DND-41 (cell line): ENCODE data around the gene PXK.
"Not testable (repeated sequence)": the region's sequence is repeated elsewhere in the genome, so short reads cannot be mapped to it uniquely, and the experiment has no call there.

ENCODE experiments used
- ATAC-seq: fragments of 200-7000 bp; cut with Tn5 transposase; 3 replicates; pipeline ENCODE4 v1.9.1; 2021; ENCODE audit warnings: low read depth; ENCODE audit not compliant: insufficient read depth
- DNase-seq: peaks from one replicate; pipeline ENCODE4 v3.0.0-alpha.2; 2020
- H2AFZ ChIP-seq: 2 replicates; pipeline ENCODE4 v1.6.0; 2012; ENCODE audit warnings: low read depth, low read length
- H3K27ac ChIP-seq: 2 replicates; pipeline ENCODE4 v1.5.1; 2012; ENCODE audit warnings: low read length, inconsistent platforms
- H3K27me3 ChIP-seq: fragments of 200-600 bp; sonication (generic); 2 replicates; pipeline ENCODE4 v1.6.0; 2012; ENCODE audit warnings: low read length, mild to moderate bottlenecking, inconsistent platforms; ENCODE audit not compliant: insufficient read depth, poor library complexity
- H3K36me3 ChIP-seq: 2 replicates; pipeline ENCODE4 v1.5.1; 2012; ENCODE audit warnings: low read length, inconsistent platforms; ENCODE audit not compliant: insufficient read depth
- H3K4me1 ChIP-seq: 2 replicates; pipeline ENCODE4 v1.5.1; 2012; ENCODE audit warnings: mild to moderate bottlenecking, low read length; ENCODE audit not compliant: insufficient read depth
- H3K4me2 ChIP-seq: 2 replicates; pipeline ENCODE4 v1.6.0; 2012; ENCODE audit warnings: mild to moderate bottlenecking, moderate library complexity, low read length, inconsistent platforms; ENCODE audit not compliant: insufficient read depth
- H3K4me3 ChIP-seq, 2 experiments: fragments of 200-600 bp in 1 of 2; shearing (Covaris generic) in 1 of 2; 2 replicates each; pipeline ENCODE4 v1.5.1; 2012 to 2016; ENCODE audit warnings: inconsistent platforms in 2 of 2, low read length in 2 of 2, mild to moderate bottlenecking in 2 of 2, low read depth in 1 of 2, moderate library complexity in 1 of 2
- H3K79me2 ChIP-seq: 2 replicates; pipeline ENCODE4 v1.6.0; 2012; ENCODE audit warnings: low read length, inconsistent platforms; ENCODE audit not compliant: insufficient read depth
- H3K9ac ChIP-seq: 2 replicates; pipeline ENCODE4 v1.6.0; 2012; ENCODE audit warnings: low read depth, mild to moderate bottlenecking, inconsistent platforms, low read length, moderate library complexity
- H3K9me3 ChIP-seq: 2 replicates; pipeline ENCODE4 v1.5.1; 2012; ENCODE audit warnings: low read length, moderate library complexity, mild to moderate bottlenecking, inconsistent platforms; ENCODE audit not compliant: insufficient read depth, severe bottlenecking
- H4K20me1 ChIP-seq: 2 replicates; pipeline ENCODE4 v1.6.0; 2012; ENCODE audit warnings: low read length; ENCODE audit not compliant: insufficient read depth
- EZH2 ChIP-seq: IDR thresholded peaks from 3 replicates; pipeline ENCODE4 v1.6.1; 2012; ENCODE audit warnings: borderline replicate concordance, low read depth, mild to moderate bottlenecking, moderate library complexity, low read length, inconsistent platforms; ENCODE audit not compliant: severe bottlenecking
- TF ChIP-seq, protein P1 (sequence below): IDR thresholded peaks from 2 replicates; pipeline ENCODE4 v1.5.1; 2012; ENCODE audit warnings: borderline replicate concordance, low read length, moderate library complexity, mild to moderate bottlenecking; ENCODE audit not compliant: poor library complexity, severe bottlenecking; ENCODE audit errors: extremely low read depth

The PXK gene

DNA sequence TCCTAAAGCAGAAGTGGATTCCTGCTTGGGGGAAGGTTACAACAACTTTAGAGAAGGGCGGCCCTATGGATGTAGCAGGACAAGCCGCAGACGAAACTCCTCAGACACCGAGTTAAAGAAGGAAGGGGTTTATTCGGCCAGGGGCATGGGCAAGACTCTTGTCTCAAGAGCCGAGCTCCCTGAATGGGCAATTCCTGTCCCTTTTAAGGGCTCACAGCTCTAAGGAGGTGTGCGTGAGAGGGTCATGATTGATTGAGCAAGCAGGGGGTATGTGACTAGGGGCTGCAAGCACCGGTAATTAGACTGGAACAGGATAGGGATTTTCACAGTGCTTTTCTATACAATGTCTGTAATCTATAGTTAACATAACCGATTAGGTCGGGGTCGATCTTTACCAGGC, 101.8 kb downstream of the PXK start:
- Histone ChIP-seq H3K27me3 (no peaks in the 10 kb centered on the region), H3K27ac (peak overlapping the region; percentile 58; the same call in 1 of the 2 replicates), H3K36me3 (peaks cover 25% of the 10 kb centered on the region), H3K79me2 (peaks cover 24% of the 10 kb centered on the region), H3K4me3 (peak overlapping the region in 1 of 2 experiments; percentile 98; a peak in 2 of 4 replicates), H3K4me1 (peaks cover 21% of the 10 kb centered on the region), H3K4me2 (peak overlapping the region; percentile 78), H4K20me1 (no peaks in the 10 kb centered on the region), H3K9me3 (no peaks in the 10 kb centered on the region), H2AFZ (peak overlapping the region; percentile 67), H3K9ac (peak overlapping the region; percentile 88; the same call in 1 of the 2 replicates)
- DNase-seq (no peak), ATAC-seq (no peak)
- no peak for TF ChIP-seq EZH2
- TF ChIP-seq, protein P1, sequence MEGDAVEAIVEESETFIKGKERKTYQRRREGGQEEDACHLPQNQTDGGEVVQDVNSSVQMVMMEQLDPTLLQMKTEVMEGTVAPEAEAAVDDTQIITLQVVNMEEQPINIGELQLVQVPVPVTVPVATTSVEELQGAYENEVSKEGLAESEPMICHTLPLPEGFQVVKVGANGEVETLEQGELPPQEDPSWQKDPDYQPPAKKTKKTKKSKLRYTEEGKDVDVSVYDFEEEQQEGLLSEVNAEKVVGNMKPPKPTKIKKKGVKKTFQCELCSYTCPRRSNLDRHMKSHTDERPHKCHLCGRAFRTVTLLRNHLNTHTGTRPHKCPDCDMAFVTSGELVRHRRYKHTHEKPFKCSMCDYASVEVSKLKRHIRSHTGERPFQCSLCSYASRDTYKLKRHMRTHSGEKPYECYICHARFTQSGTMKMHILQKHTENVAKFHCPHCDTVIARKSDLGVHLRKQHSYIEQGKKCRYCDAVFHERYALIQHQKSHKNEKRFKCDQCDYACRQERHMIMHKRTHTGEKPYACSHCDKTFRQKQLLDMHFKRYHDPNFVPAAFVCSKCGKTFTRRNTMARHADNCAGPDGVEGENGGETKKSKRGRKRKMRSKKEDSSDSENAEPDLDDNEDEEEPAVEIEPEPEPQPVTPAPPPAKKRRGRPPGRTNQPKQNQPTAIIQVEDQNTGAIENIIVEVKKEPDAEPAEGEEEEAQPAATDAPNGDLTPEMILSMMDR: no peak

DNA sequence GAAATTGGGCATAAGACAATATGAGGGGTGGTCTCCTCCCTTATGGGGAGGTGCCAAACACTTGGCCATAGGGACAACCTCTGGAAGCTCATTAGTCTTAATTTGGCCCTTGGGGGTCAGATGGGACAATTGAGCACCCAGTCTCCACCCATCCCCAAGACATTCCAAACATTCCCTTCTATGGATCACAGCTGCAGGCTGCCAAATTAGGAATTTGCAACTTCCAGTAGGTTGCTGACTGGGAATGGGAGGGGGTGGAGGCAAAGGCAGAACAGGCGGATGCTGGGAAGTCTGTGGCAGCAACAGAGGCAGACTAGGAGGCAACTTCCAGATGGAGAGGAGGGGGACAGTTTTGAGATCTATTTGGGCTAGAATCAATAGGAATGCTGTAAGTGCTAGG, 102.3 kb downstream of the PXK start:
- H3K27me3 ChIP-seq: no peaks in the 10 kb centered on the region
- no peak overlapping the region for H3K4me2 ChIP-seq
- no peak overlapping the region for H3K4me3 ChIP-seq
- no peak for DNase-seq
- peaks cover 24% of the 10 kb centered on the region for H3K79me2 ChIP-seq
- H3K9ac ChIP-seq: no peak overlapping the region
- peaks cover 21% of the 10 kb centered on the region for H3K4me1 ChIP-seq
- H3K9me3 ChIP-seq: no peaks in the 10 kb centered on the region
- no peak for ATAC-seq
- H2AFZ ChIP-seq: no peak overlapping the region
- TF ChIP-seq, protein P1: no peak
- TF ChIP-seq EZH2: no peak
- H3K27ac ChIP-seq: no peak overlapping the region
- peaks cover 20% of the 10 kb centered on the region for H3K36me3 ChIP-seq
- no peaks in the 10 kb centered on the region for H4K20me1 ChIP-seq

DNA sequence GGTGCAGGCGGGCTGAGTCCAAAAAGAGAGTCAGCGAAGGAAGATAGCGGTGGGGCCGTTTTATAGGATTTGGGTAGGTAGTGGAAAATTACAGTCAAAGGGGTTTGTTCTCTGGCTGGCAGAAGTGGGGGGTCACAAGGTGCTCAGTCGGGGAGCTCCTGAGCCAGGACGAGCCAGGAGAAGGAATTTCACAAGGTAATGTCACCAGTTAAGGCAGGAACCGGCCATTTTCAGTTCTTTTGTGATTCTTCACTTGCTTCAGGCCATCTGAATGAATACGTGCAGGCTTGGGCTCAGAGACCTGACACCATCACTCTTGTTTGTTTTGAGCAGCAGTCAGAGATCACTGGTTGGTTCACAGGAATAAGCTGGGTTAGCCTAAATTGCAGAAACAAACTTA, 104.6 kb downstream of the PXK start:
- H3K36me3 ChIP-seq: not testable (repeated sequence)

DNA sequence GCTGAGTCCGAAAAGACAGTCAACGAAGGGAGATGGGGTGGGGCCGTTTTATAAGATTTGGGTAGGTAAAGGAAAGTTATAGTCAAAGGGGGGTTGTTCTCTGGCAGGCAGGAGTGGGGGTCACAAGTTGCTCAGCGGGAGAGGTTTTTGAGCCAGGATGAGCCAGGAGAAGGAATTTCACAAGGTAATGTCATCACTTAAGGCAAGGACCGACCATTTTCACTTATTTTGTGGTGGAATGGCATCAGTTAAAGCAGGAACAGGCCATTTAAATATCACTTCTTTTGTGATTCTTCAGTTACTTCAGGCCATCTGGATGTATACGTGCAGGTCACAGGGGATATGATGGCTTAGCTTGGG, 108.3 kb downstream of the PXK start:
- not testable (repeated sequence) for H3K27ac ChIP-seq, ATAC-seq, H3K4me2 ChIP-seq, H3K9ac ChIP-seq, H3K4me3 ChIP-seq, H3K9me3 ChIP-seq, H3K36me3 ChIP-seq, H3K79me2 ChIP-seq, H2AFZ ChIP-seq, H4K20me1 ChIP-seq, H3K4me1 ChIP-seq, DNase-seq, H3K27me3 ChIP-seq

More for the DNA sequence above, 104.6 kb downstream of the PXK start:
- DNase-seq, H3K9ac ChIP-seq, H2AFZ ChIP-seq, H3K4me2 ChIP-seq, H3K27me3 ChIP-seq, ATAC-seq, H4K20me1 ChIP-seq, H3K27ac ChIP-seq, H3K9me3 ChIP-seq, H3K4me3 ChIP-seq: not testable (repeated sequence)
- peaks cover 13% of the 10 kb centered on the region for H3K79me2 ChIP-seq
- peaks cover 17% of the 10 kb centered on the region for H3K4me1 ChIP-seq
